ENCODE results near the gene EVPLL.
"Not testable (repeated sequence)": the region's sequence is repeated elsewhere in the genome, so short reads cannot be mapped to it uniquely, and the experiment has no call there.

DNA sequence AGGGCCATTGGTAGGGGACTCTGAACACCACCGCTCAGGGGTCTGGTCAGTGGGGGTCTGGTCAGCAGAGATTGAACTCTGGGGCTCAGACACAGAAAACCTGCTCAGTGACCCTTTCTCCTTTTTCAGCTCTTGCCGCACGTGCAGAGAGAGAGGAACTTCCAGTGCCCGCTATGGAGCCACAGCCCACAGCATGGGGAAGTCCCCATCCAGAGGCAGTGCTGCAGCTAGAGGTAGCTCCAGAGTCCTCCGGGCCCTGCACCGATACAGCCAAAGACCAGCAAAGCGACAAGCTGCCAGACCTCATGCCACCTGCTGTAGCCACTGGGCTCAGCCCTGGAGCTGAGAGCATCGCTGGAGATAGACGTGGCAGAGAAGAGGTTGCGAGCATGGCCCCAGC is 11.2 kb downstream of the EVPLL start:
- TF ChIP-seq CTCF (conservative IDR thresholded peaks at IDR 0.05; ENCODE audit: low read depth in 2 of 2); EZH2 (IDR thresholded peaks at IDR 0.05; ENCODE audit: low read depth, unreplicated experiment); REST (IDR thresholded peaks at IDR 0.05; ENCODE audit: unreplicated experiment); EZH2phosphoT487 (IDR thresholded peaks at IDR 0.05; ENCODE audit: unreplicated experiment); POLR2AphosphoS5 (IDR thresholded peaks at IDR 0.05; ENCODE audit: low read depth); JUNB (IDR thresholded peaks at IDR 0.05; ENCODE audit: unreplicated experiment); CREB1 (CRISPR knock-in tag; IDR thresholded peaks at IDR 0.05; ENCODE audit: low read depth); NANOG (IDR thresholded peaks at IDR 0.05; ENCODE audit: borderline replicate concordance); ZNF331 (CRISPR knock-in tag; IDR thresholded peaks at IDR 0.05; ENCODE audit: low read depth); STAT1 (IDR thresholded peaks at IDR 0.05; ENCODE audit: unreplicated experiment): not testable (repeated sequence)
- TF ChIP-seq, protein P1, sequence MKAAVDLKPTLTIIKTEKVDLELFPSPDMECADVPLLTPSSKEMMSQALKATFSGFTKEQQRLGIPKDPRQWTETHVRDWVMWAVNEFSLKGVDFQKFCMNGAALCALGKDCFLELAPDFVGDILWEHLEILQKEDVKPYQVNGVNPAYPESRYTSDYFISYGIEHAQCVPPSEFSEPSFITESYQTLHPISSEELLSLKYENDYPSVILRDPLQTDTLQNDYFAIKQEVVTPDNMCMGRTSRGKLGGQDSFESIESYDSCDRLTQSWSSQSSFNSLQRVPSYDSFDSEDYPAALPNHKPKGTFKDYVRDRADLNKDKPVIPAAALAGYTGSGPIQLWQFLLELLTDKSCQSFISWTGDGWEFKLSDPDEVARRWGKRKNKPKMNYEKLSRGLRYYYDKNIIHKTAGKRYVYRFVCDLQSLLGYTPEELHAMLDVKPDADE (IDR thresholded peaks at IDR 0.05): not testable (repeated sequence)

Data from GM23338 (cell line).